ENCODE results near the gene NDUFB4.
"Not testable (repeated sequence)": the region's sequence is repeated elsewhere in the genome, so short reads cannot be mapped to it uniquely, and the experiment has no call there.

NDUFB4 gene

DNA sequence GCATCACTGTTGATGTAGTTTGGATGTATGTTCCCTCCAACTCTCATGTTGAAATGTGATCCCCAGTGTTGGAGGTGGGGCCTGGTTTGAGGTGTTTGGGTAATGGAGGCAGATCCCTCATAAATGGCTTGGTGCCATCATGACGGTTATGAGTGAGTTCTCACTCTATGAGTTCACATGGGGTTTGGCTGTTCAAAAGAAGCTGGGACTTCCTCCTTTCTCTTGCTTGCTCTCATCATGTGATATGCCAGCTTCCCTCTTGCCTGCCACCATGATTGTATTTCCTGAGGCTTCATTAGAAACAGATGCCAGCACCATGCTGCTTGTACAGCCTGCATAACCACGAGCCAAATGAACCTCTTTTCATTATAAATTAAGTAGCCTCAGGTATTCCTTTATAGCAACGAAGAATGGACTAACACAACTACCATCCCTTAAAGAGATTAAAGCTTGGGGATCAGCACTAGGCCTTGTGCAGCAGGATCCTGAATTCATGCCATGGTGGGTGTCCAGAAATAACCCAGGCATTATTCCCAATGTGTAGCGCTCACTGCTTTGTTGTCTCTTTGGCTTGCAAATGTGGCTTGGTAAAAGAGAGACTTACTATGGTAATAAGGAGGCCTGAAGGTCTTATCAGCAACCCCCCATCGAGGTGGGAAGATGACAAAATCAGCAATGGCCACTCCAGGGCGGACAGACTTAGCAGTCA lies 41.9 kb downstream of the NDUFB4 start:
- no peak for DNase-seq (ENCODE audit: low spot score)

DNA sequence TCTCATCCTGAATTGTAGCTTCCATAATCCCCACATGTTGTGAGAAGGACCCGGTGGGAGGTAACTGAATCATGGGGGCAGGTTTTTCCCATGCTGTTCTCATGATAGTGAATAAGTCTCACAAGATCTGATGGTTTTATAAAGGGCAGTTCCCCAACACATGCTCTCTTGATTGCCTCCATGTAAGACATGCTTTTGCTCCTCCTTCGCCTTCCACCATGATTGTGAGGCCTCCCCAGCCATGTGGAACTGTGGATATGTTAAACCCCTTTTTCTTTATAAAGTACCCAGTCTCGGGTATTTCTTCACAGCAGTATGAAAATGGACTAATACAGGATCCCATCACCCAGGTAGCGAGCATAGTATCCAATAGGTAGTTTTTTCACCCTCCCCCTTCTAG lies 42.7 kb downstream of the NDUFB4 start:
- DNase-seq (ENCODE audit: low spot score): not testable (repeated sequence)

DNA sequence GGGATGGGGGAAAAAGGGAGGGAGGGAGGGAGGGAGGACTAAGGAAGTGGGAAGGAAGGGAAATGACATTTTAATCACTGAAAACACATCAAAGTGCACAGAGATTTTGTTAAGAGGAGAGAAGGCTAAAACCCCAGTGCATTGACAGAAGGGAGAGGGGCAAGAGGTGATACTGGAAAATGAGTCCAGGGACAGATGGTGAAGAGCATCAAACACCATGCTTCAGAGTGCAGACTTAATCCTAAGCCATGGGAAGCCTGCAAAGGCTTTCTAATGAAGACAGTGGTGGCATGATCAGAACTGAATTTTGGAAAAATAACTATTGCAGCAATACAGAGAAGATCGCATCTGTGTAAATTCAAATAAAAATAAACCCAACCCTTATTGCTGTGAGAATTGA lies 44.1 kb downstream of the NDUFB4 start:
- DNase-seq (ENCODE audit: low spot score): no peak

DNA sequence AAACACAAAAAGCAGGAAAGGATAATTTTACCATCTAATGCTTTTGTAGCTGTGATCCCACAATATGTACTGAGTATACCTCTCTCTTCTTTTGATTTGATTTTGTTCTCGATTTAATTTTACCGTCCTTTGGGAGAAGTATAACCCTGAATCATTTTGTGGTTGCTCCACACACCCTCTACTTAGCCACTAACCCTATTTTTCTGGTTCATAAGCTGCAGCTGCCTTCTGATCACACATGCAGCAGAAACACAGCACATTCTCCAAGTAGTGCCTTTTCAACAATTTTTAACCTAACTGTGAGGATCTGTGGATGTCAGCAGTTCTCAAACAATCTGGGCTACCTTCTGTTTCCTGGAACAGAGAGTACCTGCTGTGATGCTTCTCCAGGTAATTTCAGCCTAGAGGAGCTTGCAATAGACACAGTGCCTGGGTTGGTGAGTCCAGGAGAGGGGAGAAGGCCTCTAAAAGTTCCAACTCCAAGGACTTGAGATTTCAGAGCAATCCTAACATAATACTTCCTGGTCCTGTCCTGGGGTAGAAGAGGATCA lies 45.6 kb downstream of the NDUFB4 start:
- no peak for DNase-seq (ENCODE audit: low spot score)

DNA sequence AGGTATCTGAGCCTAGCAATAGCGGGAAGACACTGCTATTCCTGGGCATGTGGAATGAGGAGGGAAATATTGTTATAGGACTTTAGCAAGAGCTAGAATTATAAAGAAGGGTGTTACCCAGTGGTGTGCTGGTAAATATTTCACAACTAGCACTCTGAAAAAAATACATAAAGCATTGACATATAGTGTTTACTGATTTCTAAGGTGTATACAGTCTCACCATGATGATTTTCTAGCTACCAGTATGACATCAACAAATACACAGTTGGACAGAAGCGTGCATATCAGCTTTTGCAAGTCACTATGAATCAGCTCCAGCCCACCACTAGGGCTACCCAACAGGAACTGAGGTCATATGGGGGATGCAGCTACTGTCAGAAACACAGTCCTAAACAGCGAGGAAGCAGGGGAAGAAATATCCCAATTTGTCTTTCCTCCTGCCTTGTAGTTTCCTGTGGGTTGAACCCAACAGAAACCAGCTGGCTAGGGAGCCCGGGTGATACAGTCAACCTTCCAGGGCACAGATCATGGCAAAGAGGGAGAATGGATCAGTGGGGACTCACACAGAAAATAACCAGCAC lies 46.3 kb downstream of the NDUFB4 start:
- DNase-seq (ENCODE audit: low spot score): no peak

DNA sequence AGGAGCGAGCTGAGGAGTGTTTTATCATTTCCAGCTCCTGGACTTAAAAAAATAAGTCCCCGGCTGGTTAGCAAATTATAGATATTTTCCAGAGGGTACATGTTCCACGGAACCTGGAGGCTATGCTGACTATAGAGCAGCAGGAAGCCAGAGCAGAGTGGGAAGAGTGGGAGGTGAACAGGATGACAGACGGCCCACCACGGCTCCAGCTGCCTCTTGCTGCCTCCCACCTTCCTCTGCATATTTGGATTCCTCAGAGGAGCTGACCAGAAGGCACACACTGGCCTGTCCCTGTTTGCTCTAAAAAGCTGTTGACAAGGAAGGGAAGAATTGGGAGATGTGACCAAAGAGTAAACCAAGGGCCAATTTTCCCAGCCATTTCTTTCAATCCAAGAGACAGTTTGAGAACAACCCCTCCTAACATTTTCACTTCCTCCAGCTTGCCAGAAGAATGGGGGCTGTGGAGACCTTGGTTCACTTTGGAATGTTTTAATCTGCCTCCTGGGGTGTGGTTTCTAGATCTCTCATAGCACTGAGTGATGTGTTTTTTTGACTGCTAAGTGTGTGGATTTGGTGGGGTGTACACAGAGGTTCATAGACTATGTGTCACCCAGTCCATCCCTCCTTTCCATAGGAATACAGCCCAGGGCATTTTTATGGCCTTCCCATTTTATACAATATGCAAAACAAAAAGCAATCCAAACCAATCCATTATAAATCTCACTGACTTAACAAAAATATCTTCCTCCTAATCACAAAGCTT lies 49.1 kb downstream of the NDUFB4 start:
- DNase-seq (ENCODE audit: low spot score): no peak

DNA sequence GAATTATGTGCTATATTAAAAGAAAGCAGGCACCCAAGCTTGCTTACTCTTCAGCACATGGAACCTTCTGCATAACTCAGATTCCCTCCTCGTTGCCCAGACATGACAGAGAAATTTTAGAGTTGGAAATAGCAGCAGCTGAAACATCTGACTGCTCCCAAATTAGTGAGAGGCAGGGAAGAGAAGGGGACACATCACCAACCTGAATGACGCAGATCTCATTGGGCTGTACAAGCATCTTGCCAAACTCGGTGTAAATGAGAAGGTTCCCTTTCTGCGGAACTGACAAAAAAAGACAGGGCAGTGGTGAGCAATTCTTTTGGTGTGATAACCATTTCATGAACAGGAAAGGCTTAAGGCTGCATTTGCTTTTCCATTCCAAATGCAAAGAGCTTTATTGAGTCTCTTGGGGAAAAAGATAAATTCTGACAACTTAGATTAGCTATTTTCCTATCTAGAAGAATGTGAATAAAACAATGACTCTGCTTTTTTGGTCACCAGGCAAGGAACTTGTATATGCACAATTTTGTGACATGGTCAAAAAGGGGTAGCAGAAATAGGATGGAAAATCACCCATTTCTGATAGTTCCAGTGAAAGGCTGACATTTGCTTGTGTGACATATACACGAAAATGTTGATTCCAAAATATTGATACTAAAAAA lies 50.8 kb downstream of the NDUFB4 start:
- DNase-seq (ENCODE audit: low spot score): no peak

DNA sequence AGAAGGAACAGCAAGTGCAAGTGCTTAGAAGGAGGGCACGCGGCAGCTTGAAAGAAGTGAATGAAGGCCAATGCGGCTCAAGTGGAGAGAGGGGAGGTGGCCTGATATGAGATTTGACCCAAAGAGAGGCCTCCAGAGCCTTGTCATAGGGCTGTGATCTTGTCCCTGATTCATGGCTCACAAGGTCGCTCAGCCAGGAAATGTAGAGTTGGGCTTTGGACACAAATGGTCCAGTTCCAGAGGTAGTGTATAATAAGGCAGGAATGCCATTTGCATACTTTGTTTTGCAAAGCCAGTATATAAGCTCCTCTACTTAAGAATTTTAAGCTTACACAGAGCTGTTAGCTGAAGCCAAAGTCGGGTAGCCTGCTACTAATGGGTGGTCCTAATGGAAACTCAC lies 52.2 kb downstream of the NDUFB4 start:
- no peak for DNase-seq (ENCODE audit: low spot score)

DNA sequence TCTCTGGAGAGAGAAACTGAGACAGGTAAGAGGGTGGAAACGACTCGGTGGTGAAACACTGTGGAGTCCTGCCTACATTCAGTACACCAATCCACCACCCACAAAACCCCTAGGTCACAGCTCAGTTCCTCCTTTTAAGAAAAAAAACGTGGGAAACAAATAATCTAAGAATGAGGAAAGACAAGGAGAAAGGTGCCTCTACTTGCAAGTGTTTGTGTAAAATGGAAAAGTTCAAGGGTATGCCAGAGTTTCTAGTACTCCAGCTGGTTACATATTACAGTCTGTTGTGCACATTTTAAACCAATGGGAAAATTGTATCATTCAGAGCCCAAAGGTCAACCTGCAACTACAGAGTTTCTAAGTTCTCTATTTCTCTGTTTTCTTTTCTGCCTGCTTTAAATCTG lies 53.7 kb downstream of the NDUFB4 start:
- no peak for DNase-seq (ENCODE audit: low spot score)

DNA sequence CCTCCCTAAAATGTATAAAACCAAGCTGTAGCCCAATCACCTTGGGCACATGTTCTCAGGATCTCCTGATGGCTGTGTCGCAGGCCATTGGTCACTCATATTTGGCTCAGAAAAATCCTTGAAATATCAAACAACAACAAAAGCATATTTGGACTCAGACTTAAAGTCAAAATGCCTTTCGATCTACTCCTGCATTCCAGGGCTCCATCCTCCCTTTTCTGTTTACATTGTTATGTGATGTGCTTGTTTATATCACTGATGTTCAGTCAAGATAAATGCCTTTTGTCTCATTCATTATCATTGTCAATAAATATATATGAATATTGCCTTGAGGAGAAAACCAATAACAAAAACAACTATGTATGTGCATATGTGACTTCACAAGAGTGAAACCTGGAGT lies 54.2 kb downstream of the NDUFB4 start:
- DNase-seq (ENCODE audit: low spot score): no peak

All from CD4-positive, alpha-beta T cell treated with Interleukin-15 for 4 hours (primary cell).